Measurements from ENCODE around the gene PROSER2. TPM values are rescaled to one million over a fixed set of nuclear protein-coding genes. Genes with fewer than 3 reads are reported as not detected.

The PROSER2 gene
- total and polyA plus RNA-seq, 9 of the 15 experiments (the other 6 are each of a cell fraction or from before 2014, with no cell fraction given), result 0.62 to 14.8 (median 2.9) TPM

DNA sequence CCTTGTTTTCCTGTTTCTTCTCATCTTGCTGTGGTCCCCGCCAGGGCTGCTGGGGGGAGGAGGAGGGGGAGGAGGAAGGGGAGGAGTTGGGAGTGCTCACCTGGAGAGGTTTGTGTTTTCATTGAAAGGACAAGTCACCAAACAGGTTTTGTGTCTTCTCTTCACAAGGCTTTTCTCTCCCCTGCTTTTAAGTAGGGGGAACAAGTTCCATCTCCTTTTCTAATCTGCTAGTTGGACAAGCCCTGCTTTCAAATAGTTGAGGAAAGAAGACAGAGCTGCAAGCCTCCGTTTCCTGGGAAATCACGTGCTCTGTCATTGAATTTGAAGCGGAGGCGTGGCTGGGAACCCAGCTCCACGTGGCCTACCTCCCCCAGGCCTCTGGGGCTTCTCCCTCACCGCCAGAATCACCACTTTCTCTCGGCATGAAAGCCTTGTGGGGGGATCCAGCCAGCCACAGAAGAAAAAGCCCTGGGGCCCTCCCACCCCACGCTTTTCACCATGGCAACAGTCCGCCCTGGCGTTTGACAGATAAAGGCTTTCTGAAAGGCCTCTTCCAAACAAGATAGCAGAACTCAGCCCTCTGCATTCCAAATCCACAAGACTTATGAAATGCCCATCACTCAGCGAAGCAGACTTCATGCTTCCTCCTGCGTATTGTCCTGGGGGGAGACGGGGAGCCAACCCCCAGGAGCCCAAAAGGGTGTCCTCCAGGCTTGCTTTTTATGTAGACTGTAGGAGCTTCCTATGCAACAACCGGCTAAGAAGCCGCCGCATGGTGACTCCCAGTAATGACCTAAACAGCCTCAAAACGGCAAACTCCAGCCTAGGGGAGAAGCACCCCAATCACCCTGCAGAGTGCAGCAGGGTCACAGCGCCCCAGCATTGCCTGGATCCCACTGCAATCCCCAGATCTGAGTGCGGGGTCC, 51.7 kb downstream of the PROSER2 start (continued):
- TF ChIP-seq PTTG1 (tag; IDR thresholded peaks at IDR 0.05; ENCODE audit: low read depth) (no peak), POLR2A (conservative IDR thresholded peaks at IDR 0.05) (no peak), MTA3 (IDR thresholded peaks at IDR 0.05; ENCODE audit: borderline replicate concordance) (no peak), NBN (IDR thresholded peaks at IDR 0.05; ENCODE audit: low read depth) (no peak; the same call in 1 of the 2 replicates), ASH1L (IDR thresholded peaks at IDR 0.05; ENCODE audit: borderline replicate concordance, low read depth, partially characterized antibody) (no peak), TEAD4 (IDR thresholded peaks at IDR 0.05; ENCODE audit: low read length) (peak; percentile 61), TEAD4 (CRISPR knock-in tag; IDR thresholded peaks at IDR 0.05; ENCODE audit: borderline replicate concordance) (no peak), ZFX (CRISPR knock-in tag; IDR thresholded peaks at IDR 0.05) (peak; percentile 56), ZFP30 (CRISPR knock-in tag; IDR thresholded peaks at IDR 0.05; ENCODE audit: borderline replicate concordance) (no peak), MTA2 (IDR thresholded peaks at IDR 0.05; ENCODE audit: low read depth) (no peak), TRIM24 (IDR thresholded peaks at IDR 0.05) (no peak), RBM17 (IDR thresholded peaks at IDR 0.05; ENCODE audit: borderline replicate concordance, low read depth, low read length) (no peak), CEBPB (tag; IDR thresholded peaks at IDR 0.05) (no peak), PHB2 (IDR thresholded peaks at IDR 0.05; ENCODE audit: low read depth) (no peak), ADNP (tag; IDR thresholded peaks at IDR 0.05) (no peak), E2F3 (CRISPR knock-in tag; IDR thresholded peaks at IDR 0.05) (no peak), FOSL1 (tag; conservative IDR thresholded peaks at IDR 0.05) (no peak), ZNF263 (CRISPR knock-in tag; IDR thresholded peaks at IDR 0.05; ENCODE audit: borderline replicate concordance) (peak; percentile 99), GABPB1 (CRISPR knock-in tag; IDR thresholded peaks at IDR 0.05) (peak; percentile 23; the same call in 1 of the 2 replicates), ZNF316 (IDR thresholded peaks at IDR 0.05) (no peak), MCM2 (IDR thresholded peaks at IDR 0.05; ENCODE audit: low read depth) (0 out of 2 replicates have a peak, but pooled peaks have one; percentile 61), GTF2E2 (tag; IDR thresholded peaks at IDR 0.05) (0 out of 2 replicates have a peak, but pooled peaks have one; percentile 32), CBFA2T3 (IDR thresholded peaks at IDR 0.05) (peak; percentile 69), E2F1 (CRISPR knock-in tag; IDR thresholded peaks at IDR 0.05) (no peak; the same call in 1 of the 2 replicates), ZNF24 (IDR thresholded peaks at IDR 0.05) (no peak)
- TF ChIP-seq, protein P1, sequence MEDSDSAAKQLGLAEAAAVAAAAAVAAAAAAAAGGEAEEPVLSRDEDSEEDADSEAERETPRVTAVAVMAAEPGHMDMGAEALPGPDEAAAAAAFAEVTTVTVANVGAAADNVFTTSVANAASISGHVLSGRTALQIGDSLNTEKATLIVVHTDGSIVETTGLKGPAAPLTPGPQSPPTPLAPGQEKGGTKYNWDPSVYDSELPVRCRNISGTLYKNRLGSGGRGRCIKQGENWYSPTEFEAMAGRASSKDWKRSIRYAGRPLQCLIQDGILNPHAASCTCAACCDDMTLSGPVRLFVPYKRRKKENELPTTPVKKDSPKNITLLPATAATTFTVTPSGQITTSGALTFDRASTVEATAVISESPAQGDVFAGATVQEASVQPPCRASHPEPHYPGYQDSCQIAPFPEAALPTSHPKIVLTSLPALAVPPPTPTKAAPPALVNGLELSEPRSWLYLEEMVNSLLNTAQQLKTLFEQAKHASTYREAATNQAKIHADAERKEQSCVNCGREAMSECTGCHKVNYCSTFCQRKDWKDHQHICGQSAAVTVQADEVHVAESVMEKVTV (CRISPR knock-in tag; IDR thresholded peaks at IDR 0.05), result no peak
- TF ChIP-seq, protein P2, sequence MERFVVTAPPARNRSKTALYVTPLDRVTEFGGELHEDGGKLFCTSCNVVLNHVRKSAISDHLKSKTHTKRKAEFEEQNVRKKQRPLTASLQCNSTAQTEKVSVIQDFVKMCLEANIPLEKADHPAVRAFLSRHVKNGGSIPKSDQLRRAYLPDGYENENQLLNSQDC (CRISPR knock-in tag; IDR thresholded peaks at IDR 0.05), result no peak
- TF ChIP-seq, protein P3, sequence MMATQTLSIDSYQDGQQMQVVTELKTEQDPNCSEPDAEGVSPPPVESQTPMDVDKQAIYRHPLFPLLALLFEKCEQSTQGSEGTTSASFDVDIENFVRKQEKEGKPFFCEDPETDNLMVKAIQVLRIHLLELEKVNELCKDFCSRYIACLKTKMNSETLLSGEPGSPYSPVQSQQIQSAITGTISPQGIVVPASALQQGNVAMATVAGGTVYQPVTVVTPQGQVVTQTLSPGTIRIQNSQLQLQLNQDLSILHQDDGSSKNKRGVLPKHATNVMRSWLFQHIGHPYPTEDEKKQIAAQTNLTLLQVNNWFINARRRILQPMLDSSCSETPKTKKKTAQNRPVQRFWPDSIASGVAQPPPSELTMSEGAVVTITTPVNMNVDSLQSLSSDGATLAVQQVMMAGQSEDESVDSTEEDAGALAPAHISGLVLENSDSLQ (IDR thresholded peaks at IDR 0.05), result peak; percentile 86
